ENCODE results near the gene LTBP3.

DNA sequence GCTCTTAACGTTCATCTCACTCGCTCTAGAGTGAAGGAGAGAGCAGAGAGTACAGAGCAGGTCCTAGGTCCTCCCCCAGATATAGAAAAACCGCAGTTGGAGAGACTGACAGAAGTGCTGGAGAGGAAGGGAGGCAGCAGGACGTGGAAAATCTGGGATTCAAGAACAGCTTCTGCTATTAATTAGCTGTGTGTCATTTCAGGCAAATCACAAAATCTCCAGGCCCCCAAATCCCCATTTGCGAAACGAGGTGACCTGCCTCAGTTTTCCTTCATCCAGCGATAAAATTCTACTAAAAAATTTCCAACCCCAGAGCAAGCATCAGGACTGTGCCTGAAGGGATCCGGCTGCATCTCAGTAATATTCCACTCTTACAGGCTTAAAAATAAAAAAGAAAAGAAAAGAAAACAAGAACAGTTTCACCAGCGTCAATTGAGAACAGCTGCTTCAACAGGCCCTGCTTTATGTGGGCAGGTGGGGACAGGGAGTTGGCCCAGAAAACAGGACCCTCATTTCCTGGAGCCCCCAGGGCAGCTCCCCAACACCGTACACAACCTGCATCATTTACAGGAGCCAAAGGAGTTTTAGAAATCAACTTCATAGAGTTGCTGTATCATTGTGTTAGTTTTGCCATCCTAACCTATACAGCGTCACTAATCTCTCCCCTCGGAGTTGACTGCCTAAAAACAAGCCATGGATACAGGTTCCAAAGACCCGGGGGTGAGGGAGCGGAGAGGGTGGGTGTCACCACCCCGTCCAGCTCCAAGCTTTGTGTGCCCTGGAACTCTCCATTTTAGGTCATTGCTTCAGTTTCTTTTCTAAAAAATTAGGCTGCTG lies 61.6 kb downstream of the LTBP3 start:
- TF ChIP-seq POLR2A (IDR thresholded peaks at IDR 0.05; ENCODE audit: low read depth, low read length) (no peak), EZH2 (IDR thresholded peaks at IDR 0.05; ENCODE audit: borderline replicate concordance, low read depth, low read length, severe bottlenecking) (no peak), MAX (IDR thresholded peaks at IDR 0.05; ENCODE audit: insufficient read depth, insufficient read length) (no peak), POLR2AphosphoS5 (IDR thresholded peaks at IDR 0.05; ENCODE audit: insufficient read depth, low read depth, low read length) (no peak), GATA2 (IDR thresholded peaks at IDR 0.05; ENCODE audit: insufficient read depth, insufficient read length, low read depth, low read length) (no peak), FOS (IDR thresholded peaks at IDR 0.05; ENCODE audit: borderline replicate concordance, insufficient read depth, low read length) (no peak), JUN (IDR thresholded peaks at IDR 0.05; ENCODE audit: borderline replicate concordance, insufficient read depth, insufficient read length, low read depth) (no peak)
- TF ChIP-seq, protein P1, sequence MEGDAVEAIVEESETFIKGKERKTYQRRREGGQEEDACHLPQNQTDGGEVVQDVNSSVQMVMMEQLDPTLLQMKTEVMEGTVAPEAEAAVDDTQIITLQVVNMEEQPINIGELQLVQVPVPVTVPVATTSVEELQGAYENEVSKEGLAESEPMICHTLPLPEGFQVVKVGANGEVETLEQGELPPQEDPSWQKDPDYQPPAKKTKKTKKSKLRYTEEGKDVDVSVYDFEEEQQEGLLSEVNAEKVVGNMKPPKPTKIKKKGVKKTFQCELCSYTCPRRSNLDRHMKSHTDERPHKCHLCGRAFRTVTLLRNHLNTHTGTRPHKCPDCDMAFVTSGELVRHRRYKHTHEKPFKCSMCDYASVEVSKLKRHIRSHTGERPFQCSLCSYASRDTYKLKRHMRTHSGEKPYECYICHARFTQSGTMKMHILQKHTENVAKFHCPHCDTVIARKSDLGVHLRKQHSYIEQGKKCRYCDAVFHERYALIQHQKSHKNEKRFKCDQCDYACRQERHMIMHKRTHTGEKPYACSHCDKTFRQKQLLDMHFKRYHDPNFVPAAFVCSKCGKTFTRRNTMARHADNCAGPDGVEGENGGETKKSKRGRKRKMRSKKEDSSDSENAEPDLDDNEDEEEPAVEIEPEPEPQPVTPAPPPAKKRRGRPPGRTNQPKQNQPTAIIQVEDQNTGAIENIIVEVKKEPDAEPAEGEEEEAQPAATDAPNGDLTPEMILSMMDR (IDR thresholded peaks at IDR 0.05; ENCODE audit: extremely low read depth in 1 of 2, insufficient read depth in 1 of 2, low read depth in 1 of 2, low read length in 2 of 2), result no peak

Data from endothelial cell of umbilical vein (primary cell).